HG02759 (cell line): Measurements from ENCODE around the gene NUDT3.
A peak's percentile ranks its signal among the peaks of the same experiment; 100 is the strongest.
"Not testable (repeated sequence)": the region's sequence is repeated elsewhere in the genome, so short reads cannot be mapped to it uniquely, and the experiment has no call there.

ENCODE experiments used
- ATAC-seq: cut with Tn5 transposase; IDR thresholded peaks from one replicate; pipeline ENCODE4 v1.9.1; 2021; ENCODE audit warnings: mild to moderate bottlenecking, moderate library complexity; ENCODE audit not compliant: unreplicated experiment

The NUDT3 gene

GRCh38 chr6:34393191-34393965 is 909 bp upstream of the NUDT3 start:
- ATAC-seq, result no peak

GRCh38 chr6:34391786-34392496 is 528 bp downstream of the NUDT3 start:
- ATAC-seq, result peak; percentile 22

GRCh38 chr6:34391473-34391785 is 1.0 kb downstream of the NUDT3 start:
- ATAC-seq, result no peak

- ATAC-seq, result no peak
These were observed 1.7 kb downstream of the NUDT3 start for GRCh38 chr6:34390531-34391472.

- no peak for ATAC-seq
These were observed 3.4 kb downstream of the NUDT3 start for GRCh38 chr6:34389034-34389433.

- no peak for ATAC-seq
These were observed 4.0 kb downstream of the NUDT3 start for GRCh38 chr6:34388421-34388820.

- ATAC-seq, result no peak
These were observed 5.9 kb downstream of the NUDT3 start for GRCh38 chr6:34386316-34387137.

GRCh38 chr6:34385793-34386195 is 6.7 kb downstream of the NUDT3 start:
- no peak for ATAC-seq

- ATAC-seq, result no peak
These were observed 7.9 kb downstream of the NUDT3 start for GRCh38 chr6:34384321-34385153.

GRCh38 chr6:34383656-34384320 is 8.7 kb downstream of the NUDT3 start:
- ATAC-seq, result no peak

GRCh38 chr6:34383161-34383631 is 9.3 kb downstream of the NUDT3 start:
- ATAC-seq, result no peak

- ATAC-seq, result no peak
These were observed 11.4 kb downstream of the NUDT3 start for GRCh38 chr6:34381081-34381480.

GRCh38 chr6:34378470-34378869 is 14.0 kb downstream of the NUDT3 start:
- no peak for ATAC-seq

- ATAC-seq, result no peak
These were observed 14.5 kb downstream of the NUDT3 start for GRCh38 chr6:34377984-34378383.

GRCh38 chr6:34377571-34377970 is 14.9 kb downstream of the NUDT3 start:
- ATAC-seq, result not testable (repeated sequence)

- ATAC-seq, result no peak
These were observed 16.6 kb downstream of the NUDT3 start for GRCh38 chr6:34375833-34376232.

GRCh38 chr6:34374508-34374907 is 18.0 kb downstream of the NUDT3 start:
- ATAC-seq, result no peak

GRCh38 chr6:34374069-34374468 is 18.4 kb downstream of the NUDT3 start:
- no peak for ATAC-seq

GRCh38 chr6:34373511-34373910 is 19.0 kb downstream of the NUDT3 start:
- ATAC-seq, result no peak
